ENCODE data around the gene POU2F1.
"Not testable (repeated sequence)": the region's sequence is repeated elsewhere in the genome, so short reads cannot be mapped to it uniquely, and the experiment has no call there.

Gene POU2F1

DNA sequence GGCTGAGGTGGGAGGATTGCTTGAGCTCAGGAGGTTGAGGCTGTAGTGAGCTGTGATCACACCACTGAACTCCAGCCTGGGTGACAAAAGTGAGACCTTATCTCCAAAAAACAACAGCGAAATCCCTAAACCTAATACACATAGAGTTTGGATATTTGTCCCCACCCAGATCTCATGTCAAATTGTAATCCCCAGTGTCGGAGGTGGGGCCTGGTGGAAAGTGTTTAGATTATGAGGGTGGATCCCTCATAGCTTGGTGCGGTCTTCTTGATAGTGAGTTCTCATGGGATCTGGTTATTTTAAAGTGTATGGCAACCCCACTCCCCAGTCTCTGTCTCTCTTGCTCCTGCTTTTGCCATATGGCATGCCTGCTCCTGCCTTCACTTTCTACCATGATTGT, 94.0 kb downstream of the POU2F1 start:
- no peak for DNase-seq (ENCODE audit: low spot score)

- no peak for DNase-seq (ENCODE audit: low spot score)
Observed at GRCh38 chr1:167317463-167317862, 96.8 kb downstream of the POU2F1 start.

DNA sequence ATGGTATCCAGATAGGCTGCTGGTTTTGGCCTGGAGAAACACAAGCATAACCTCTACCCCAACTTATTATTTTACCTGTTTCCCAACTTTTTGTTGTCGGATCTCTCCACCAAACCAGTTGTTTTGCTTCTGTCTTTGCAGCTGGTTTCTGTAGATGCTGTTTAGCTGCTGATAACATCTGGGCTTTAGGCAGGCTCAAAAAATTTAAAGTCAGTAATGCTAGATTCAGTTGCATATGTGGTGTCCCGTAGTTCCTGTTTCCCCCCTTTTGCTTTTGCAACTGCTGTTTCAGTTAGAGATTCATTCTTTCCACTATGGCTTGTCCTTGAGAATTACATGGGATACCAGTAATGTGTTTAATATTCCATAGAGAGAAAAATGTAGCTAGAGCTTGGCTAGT, 98.5 kb downstream of the POU2F1 start:
- not testable (repeated sequence) for DNase-seq (ENCODE audit: low spot score)

GRCh38 chr1:167322483-167322882, 101.8 kb downstream of the POU2F1 start:
- DNase-seq (ENCODE audit: low spot score): no peak

DNA sequence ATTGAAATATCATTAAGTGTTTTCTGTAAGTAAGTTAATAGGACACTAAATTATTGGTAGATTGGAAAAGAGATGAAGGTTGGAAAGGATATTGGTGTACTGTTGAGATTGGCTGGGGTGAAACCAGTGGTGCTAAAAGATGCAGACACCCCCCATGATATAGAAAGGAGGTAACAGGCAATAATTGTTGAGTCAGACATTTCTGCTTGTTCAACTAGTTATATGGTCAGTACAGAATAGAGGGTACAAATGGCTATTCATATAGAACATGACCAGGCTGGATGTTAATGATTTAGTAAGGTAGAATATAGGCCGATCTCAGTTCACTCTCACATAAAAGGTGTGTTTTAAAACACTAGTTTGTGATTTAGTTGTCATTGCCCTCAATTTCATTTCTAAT, 104.5 kb downstream of the POU2F1 start:
- DNase-seq (ENCODE audit: low spot score): no peak

- DNase-seq (ENCODE audit: low spot score): no peak
Observed at GRCh38 chr1:167328306-167328815, 107.7 kb downstream of the POU2F1 start.

GRCh38 chr1:167328816-167329483, 108.3 kb downstream of the POU2F1 start:
- DNase-seq (ENCODE audit: low spot score): no peak

- no peak for DNase-seq (ENCODE audit: low spot score)
Observed at GRCh38 chr1:167330601-167331293, 110.1 kb downstream of the POU2F1 start.

- DNase-seq (ENCODE audit: low spot score): no peak
Observed at GRCh38 chr1:167331650-167332049, 111.0 kb downstream of the POU2F1 start.

DNA sequence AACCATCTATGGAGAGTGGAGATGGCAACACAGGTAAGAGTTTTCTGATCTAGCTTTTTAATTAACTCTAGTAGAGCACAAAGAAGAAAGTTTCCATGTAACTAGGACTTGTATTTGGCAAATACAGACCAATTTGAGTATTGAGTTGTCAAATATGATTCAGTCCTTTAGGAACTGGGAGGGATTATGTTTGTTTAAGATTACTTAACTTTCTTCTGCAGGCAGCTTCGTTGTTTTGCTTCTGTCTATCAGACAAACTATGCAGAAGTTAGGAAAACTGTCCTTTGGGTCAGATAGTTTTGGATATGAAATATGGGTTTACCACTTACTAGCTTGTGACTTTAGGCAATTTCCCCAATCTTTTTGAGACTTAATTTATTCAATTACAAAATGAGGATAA, 111.8 kb downstream of the POU2F1 start:
- DNase-seq (ENCODE audit: low spot score): no peak

- DNase-seq (ENCODE audit: low spot score): no peak
Observed at GRCh38 chr1:167333124-167333523, 112.4 kb downstream of the POU2F1 start.

DNA sequence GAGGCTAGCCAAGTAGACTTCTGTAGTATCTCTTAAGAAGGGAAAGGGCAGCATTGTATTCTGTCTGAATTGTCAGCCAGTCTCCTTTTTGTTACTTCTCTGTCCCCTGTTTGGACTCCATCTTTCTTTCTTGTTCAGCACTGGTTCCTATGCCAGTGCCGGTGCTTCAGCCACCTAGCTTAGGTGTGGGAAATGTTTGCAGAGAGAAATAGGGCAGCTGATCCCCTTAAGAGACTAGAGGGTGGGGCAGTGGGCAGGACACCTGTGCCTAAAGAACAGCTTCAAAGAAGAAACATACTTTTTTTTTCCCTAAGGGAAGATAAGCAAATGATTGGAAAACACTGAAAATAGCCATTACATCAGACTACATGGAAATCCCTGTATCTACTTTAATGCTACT, 113.0 kb downstream of the POU2F1 start:
- DNase-seq (ENCODE audit: low spot score): no peak

- DNase-seq (ENCODE audit: low spot score): no peak
Observed at GRCh38 chr1:167339405-167339804, 118.7 kb downstream of the POU2F1 start.

DNA sequence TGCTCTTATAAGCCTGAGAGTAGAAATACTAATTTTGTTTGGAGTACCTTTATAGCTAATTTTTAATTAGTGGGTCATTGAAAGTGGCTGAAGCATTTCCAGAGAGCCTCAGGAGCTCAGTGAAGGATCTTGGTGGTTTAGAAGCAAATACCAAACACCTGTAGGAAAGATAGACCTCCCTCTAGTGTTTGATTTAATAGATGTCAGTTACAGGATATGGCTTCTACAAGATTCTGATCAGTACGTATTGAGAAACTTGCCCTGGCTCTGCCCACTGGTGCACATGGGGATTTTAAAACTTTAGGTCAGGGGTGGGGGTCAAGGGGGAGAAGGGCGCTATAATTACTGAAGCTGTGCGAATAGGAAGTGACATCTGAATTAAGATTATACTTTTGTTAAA, 122.2 kb downstream of the POU2F1 start:
- DNase-seq (ENCODE audit: low spot score): no peak

- no peak for DNase-seq (ENCODE audit: low spot score)
Observed at GRCh38 chr1:167344112-167344511, 123.4 kb downstream of the POU2F1 start.

DNA sequence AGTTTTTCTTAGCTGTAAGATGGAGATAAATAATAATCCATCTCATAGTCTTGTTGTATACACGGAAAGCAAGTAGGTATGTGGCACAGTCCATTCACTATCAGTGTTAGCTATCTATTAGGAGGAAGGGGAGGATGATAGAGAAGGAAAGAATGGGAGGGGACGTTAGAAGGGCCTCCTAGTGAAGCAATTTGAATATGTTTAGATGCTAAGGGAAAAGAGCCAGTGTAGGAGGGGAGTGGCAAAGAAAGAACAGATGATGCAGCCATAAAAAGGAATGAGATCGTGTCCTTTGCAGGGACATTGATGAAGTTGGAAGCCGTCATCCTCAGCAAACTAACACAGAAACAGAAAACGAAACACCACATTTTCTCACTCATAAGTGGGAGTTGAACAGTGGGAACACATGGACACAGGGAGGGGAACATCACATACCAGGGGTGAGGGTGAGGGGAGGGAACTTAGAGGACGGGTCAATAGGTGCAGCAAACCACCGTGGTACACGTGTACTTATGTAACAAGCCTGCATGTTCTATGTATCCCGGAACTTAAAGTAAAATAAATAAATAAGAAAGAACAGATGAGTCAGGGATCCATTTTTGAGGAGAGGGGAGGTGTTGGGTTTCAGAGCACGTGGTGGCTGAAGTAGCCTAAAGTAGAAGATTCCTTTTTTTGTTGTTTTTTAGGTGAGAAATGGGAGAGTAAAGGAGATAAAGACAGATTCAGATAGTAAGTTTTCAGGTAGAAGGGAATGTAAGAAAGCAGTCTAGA, 124.1 kb downstream of the POU2F1 start:
- no peak for DNase-seq (ENCODE audit: low spot score)

DNA sequence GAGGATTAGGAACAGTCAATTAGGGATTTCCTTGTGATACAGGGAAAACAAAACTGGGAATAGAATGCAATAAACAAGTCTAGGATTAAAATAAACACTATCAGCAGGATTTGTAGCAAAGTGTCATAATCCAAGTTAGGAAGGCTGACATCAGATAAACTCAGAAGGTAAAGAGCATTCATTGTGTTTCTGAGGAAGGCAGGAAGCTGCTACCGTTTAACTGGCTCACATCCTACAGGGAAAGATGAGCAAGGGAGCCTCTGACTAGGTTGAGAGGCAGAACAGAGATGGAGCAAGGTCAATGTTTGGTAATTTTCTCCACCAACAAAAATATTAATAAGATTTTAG, 124.7 kb downstream of the POU2F1 start:
- no peak for DNase-seq (ENCODE audit: low spot score)

GRCh38 chr1:167357305-167357704, 136.6 kb downstream of the POU2F1 start:
- no peak for DNase-seq (ENCODE audit: low spot score)

- no peak for DNase-seq (ENCODE audit: low spot score)
Observed at GRCh38 chr1:167359295-167359694, 138.6 kb downstream of the POU2F1 start.

GRCh38 chr1:167360120-167360519, 139.4 kb downstream of the POU2F1 start:
- no peak for DNase-seq (ENCODE audit: low spot score)

DNA sequence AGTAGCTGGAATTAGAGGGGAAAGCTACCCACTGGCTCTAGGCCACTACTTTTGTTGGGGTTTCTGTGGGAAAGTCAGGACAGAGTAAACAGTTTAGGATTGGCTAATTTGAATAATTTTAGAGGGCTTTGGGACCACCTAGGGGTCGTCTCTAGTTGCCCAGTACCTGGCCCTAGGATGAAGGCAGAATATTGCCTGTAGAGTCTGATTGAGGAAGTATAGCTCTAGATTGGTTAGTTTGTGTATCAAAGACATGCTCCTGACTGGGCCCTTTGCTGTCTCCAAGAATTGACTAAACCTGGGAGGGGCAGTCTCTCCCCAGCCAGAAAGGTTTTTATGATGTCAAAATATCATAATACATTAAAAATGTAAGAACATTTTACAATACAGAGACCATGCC, 142.0 kb downstream of the POU2F1 start:
- no peak for DNase-seq (ENCODE audit: low spot score)

DNA sequence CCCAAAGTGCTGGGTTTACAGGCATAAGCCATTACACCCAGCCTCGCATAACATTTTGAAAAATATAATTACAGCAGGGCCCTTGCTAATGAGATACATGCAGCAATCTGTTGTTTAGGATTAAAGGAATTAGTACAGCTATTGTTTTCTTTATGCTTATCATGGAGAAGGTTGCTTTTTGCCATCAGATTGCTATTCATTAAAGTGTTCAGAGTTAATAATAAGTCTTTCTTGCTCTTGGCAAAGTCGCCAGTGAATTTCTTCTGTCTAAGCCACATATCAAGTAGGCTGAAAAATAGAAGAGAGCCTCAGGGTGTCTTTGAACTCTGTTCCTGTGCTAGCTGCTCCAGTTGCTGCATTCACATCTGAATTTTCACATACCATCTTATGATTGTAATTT, 144.1 kb downstream of the POU2F1 start:
- DNase-seq (ENCODE audit: low spot score): no peak

DNA sequence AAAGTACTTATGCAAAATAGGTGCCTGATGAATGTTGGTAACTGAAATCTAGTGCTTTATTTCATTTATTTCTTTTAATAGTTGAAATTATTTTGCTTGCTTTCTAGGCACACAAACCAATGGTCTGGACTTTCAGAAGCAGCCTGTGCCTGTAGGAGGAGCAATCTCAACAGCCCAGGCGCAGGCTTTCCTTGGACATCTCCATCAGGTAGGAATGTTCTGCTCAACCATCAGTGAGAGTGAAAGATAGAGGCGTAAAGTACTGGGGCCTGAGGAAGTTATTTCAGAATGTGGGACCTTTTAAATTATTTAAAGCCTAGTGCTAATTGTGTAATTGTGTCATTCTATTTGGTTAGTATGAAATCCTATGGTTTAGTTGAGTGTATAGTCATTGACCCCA, 144.7 kb downstream of the POU2F1 start:
- DNase-seq (ENCODE audit: low spot score): no peak

Measured in ecto neural progenitor cell (in vitro differentiated cells).